T-cell (primary cell): ENCODE results near the gene HSFX3. TPM values are rescaled to one million over a fixed set of nuclear protein-coding genes. Genes with fewer than 3 reads are reported as not detected.
A peak's percentile ranks its signal among the peaks of the same experiment; 100 is the strongest.
"Not testable (repeated sequence)": the region's sequence is repeated elsewhere in the genome, so short reads cannot be mapped to it uniquely, and the experiment has no call there.

Experiments used
- ATAC-seq, 4 experiments: fragments of 200-7000 bp in 3 of 4; fragments of 150-1000 bp in 1 of 4; cut with Tn5 transposase; replicated peaks in 1 of 4; 1 replicate in 3 of 4; 2 replicates in 1 of 4; pipeline ENCODE4 v1.10.0; 2021; ENCODE audit warnings: moderate library complexity in 3 of 4, mild to moderate bottlenecking in 2 of 4, moderate number of reproducible peaks in 1 of 4
- CTCF ChIA-PET, 2 donors: fragments of 300-600 bp; sonication (Branson Sonifier 250); formaldehyde crosslinking; loops; one replicate each; lab custom pipeline; 2022; ENCODE audit warnings: antibody characterized with exemption in 2 of 2; lab: Charles Lee
- POLR2A ChIA-PET, 2 donors: fragments of 300-600 bp; sonication (Branson Sonifier 250); formaldehyde crosslinking; loops; one replicate each; lab custom pipeline; 2022; ENCODE audit warnings: antibody characterized with exemption in 2 of 2; lab: Charles Lee
- DNase-seq, 35 experiments: peaks; one replicate each; pipeline versions ENCODE4 v3.0.0 to v3.0.0-alpha.2; 2013 to 2023
- H3K27ac ChIP-seq: one replicate; pipeline ENCODE4 v1.5.1; 2013; ENCODE audit warnings: low read length
- H3K27me3 ChIP-seq, 2 experiments: replicated peaks in 1 of 2; 1 replicate in 1 of 2; 2 replicates in 1 of 2; pipeline versions ENCODE4 v1.6.1 to v1.7.0; 2013; ENCODE audit warnings: low read length in 1 of 2, mixed read lengths in 1 of 2; ENCODE audit not compliant: control insufficient read depth in 2 of 2, insufficient read depth in 2 of 2; ENCODE audit errors: extremely low read depth in 1 of 2
- H3K36me3 ChIP-seq, 2 donors: 1 replicate in 1 of 2; 2 replicates in 1 of 2; pipeline versions ENCODE4 v1.6.1 to v1.7.0; 2013; ENCODE audit warnings: low read length in 1 of 2; ENCODE audit not compliant: control insufficient read depth in 2 of 2, insufficient read depth in 1 of 2; ENCODE audit errors: extremely low read depth in 1 of 2
- H3K4me1 ChIP-seq, 2 experiments: 1 replicate in 1 of 2; 2 replicates in 1 of 2; pipeline versions ENCODE4 v1.6.1 to v1.7.0; 2013; ENCODE audit warnings: low read length in 2 of 2, mixed read lengths in 1 of 2; ENCODE audit not compliant: insufficient read depth in 2 of 2, control insufficient read depth in 1 of 2; ENCODE audit errors: extremely low read depth in 1 of 2
- H3K4me3 ChIP-seq, 2 donors: 1 replicate in 1 of 2; 2 replicates in 1 of 2; pipeline versions ENCODE4 v1.5.1 to v1.7.0; 2013; ENCODE audit warnings: mild to moderate bottlenecking in 2 of 2, low read length in 1 of 2, moderate library complexity in 1 of 2; ENCODE audit not compliant: control insufficient read depth in 1 of 2; ENCODE audit errors: extremely low read depth in 1 of 2
- H3K9me3 ChIP-seq: 2 replicates; pipeline ENCODE4 v1.7.0; 2013
- H3K27ac Mint-ChIP-seq, 2 donors: one replicate each; pipeline ENCODE4 v1.8.0; 2020 to 2021; ENCODE audit warnings: mild to moderate bottlenecking in 2 of 2, mixed read lengths in 2 of 2
- H3K27me3 Mint-ChIP-seq, 2 donors: one replicate each; pipeline ENCODE4 v1.8.0; 2021 to 2022; ENCODE audit warnings: mixed read lengths in 2 of 2
- H3K36me3 Mint-ChIP-seq: one replicate; pipeline ENCODE4 v1.8.0; 2021; ENCODE audit warnings: mixed read lengths
- H3K4me1 Mint-ChIP-seq, 3 donors: one replicate each; pipeline ENCODE4 v1.8.0; 2020 to 2022; ENCODE audit warnings: mixed read lengths in 3 of 3, mild to moderate bottlenecking in 1 of 3
- H3K4me3 Mint-ChIP-seq, 3 donors: one replicate each; pipeline ENCODE4 v1.8.0; 2020 to 2022; ENCODE audit warnings: mild to moderate bottlenecking in 3 of 3, mixed read lengths in 3 of 3, moderate library complexity in 3 of 3
- H3K9me3 Mint-ChIP-seq, 3 donors: one replicate each; pipeline ENCODE4 v1.8.0; 2020 to 2022; ENCODE audit warnings: mixed read lengths in 3 of 3
- WGBS: methylation state at CpG from one replicate; pipeline ENCODE4 v1.1.5; 2013; ENCODE audit warnings: missing lambda C conversion rate; ENCODE audit not compliant: insufficient coverage; 5-methylcytosine and 5-hydroxymethylcytosine counted together
- total RNA-seq, 35 experiments: library from RNA in 6 of 35; stranded (reverse) in 6 of 35; fragments of 120-200 nt in 1 of 35; gene quantifications; one replicate each; pipeline versions ENCODE4 v1.2.1 to v1.2.4 and lab custom pipeline; 2013 to 2026

HSFX3 gene
- total RNA-seq, 5 donors from 2014 or later (not counting 1 experiment from before 2014, with no cell fraction given) = not detected

- H3K27me3 Mint-ChIP-seq, H3K9me3 ChIP-seq, H3K4me3 Mint-ChIP-seq, H3K9me3 Mint-ChIP-seq, POLR2A ChIA-PET, ATAC-seq, H3K27me3 ChIP-seq, H3K27ac Mint-ChIP-seq, DNase-seq, CTCF ChIA-PET, H3K4me1 Mint-ChIP-seq, H3K36me3 ChIP-seq, H3K4me3 ChIP-seq, H3K4me1 ChIP-seq, H3K36me3 Mint-ChIP-seq, H3K27ac ChIP-seq: not testable (repeated sequence)
- no CpG with 5 or more reads among the region's 3 CpGs for WGBS
Observed at GRCh38 chrX:149547782-149548181, 1.9 kb downstream of the HSFX3 start.

GRCh38 chrX:149546962-149547361 is 2.8 kb downstream of the HSFX3 start:
- peak in 1 of 4 experiments; percentile 43 for ATAC-seq
- DNase-seq, H3K4me1 Mint-ChIP-seq, H3K4me3 ChIP-seq, H3K4me1 ChIP-seq, POLR2A ChIA-PET, H3K36me3 ChIP-seq, H3K27me3 ChIP-seq, CTCF ChIA-PET, H3K36me3 Mint-ChIP-seq, H3K9me3 ChIP-seq, H3K27ac ChIP-seq, H3K9me3 Mint-ChIP-seq, H3K27me3 Mint-ChIP-seq, H3K27ac Mint-ChIP-seq, H3K4me3 Mint-ChIP-seq: not testable (repeated sequence)
- no CpG with 5 or more reads among the region's 1 CpG for WGBS

- peaks cover 3 to 11% of the 10 kb centered on the region in 2 experiments for H3K4me1 ChIP-seq
- H3K9me3 Mint-ChIP-seq, H3K27me3 Mint-ChIP-seq, ATAC-seq, H3K4me3 ChIP-seq, H3K36me3 ChIP-seq, H3K27ac ChIP-seq, H3K36me3 Mint-ChIP-seq, H3K27me3 ChIP-seq, H3K4me3 Mint-ChIP-seq, CTCF ChIA-PET, H3K9me3 ChIP-seq, POLR2A ChIA-PET, H3K4me1 Mint-ChIP-seq: not testable (repeated sequence)
- peak in 2 of 35 experiments; percentile 12 to 31 for DNase-seq
- WGBS = no CpG with 5 or more reads among the region's 29 CpGs
- peak overlapping the region in 1 of 2 donors; percentile 48 for H3K27ac Mint-ChIP-seq
Observed at GRCh38 chrX:149545545-149546543, 3.9 kb downstream of the HSFX3 start.

- DNase-seq (no peak), ATAC-seq (no peak)
- Histone ChIP-seq H3K36me3 (no peaks in the 10 kb centered on the region), H3K9me3 (no peaks in the 10 kb centered on the region), H3K27ac (peak overlapping the region; percentile 100), H3K4me3 (peak overlapping the region; percentile 76 to 91), H3K27me3 (no peaks in the 10 kb centered on the region), H3K4me1 (peaks cover 3 to 16% of the 10 kb centered on the region in 2 experiments)
- no peaks in the 10 kb centered on the region for H3K9me3 Mint-ChIP-seq
- WGBS = 7% methylated on average over 8 of the region's 13 CpGs
- no peaks in the 10 kb centered on the region for H3K27me3 Mint-ChIP-seq
- peaks cover 0 to 10% (median 8%) of the 10 kb centered on the region in 3 donors for H3K4me1 Mint-ChIP-seq
- H3K4me3 Mint-ChIP-seq = peak overlapping the region; percentile 76 to 97 (median 80)
- no peaks in the 10 kb centered on the region for H3K36me3 Mint-ChIP-seq
- H3K27ac Mint-ChIP-seq = peak overlapping the region; percentile 96 to 100
- ChIA-PET CTCF (interaction anchor here in 1 of 2 donors (0.7 to 0.9 kb wide), 2 partner anchors 14 to 29 kb away, joined by 3 to 4 read pairs; no protein-coding TSS in a partner anchor), POLR2A (interaction anchor here (0.5 to 3.7 kb wide), 7 partner anchors 17 to 397 kb away, joined by 3 to 111 read pairs (median 10); partner anchors contain the start of genes EOLA2 (in 1 of the 2) and IDS (in 1 of the 2))
Observed at GRCh38 chrX:149541521-149542047, 8.1 kb downstream of the HSFX3 start.

GRCh38 chrX:149540621-149541520 is 8.9 kb downstream of the HSFX3 start, which contains the start of gene EOLA1:
Gene EOLA1 (plus strand): TSS chrX:149541012. CDS start chrX:149545631, 4,619 bp downstream.
- Histone ChIP-seq H3K4me3 (peak within 1 kb of the TSS; percentile 76 to 91), H3K27me3 (no peaks in the 10 kb centered on the region), H3K27ac (peak within 1 kb of the TSS; percentile 100), H3K9me3 (no peaks in the 10 kb centered on the region), H3K36me3 (peaks cover 0 to 3% of the 10 kb centered on the region in 2 donors), H3K4me1 (peaks cover 3 to 16% of the 10 kb centered on the region in 2 experiments)
- Mint-ChIP-seq H3K27ac (peak within 1 kb of the TSS; percentile 96 to 100), H3K4me3 (peak within 1 kb of the TSS; percentile 80 to 97 (median 83)), H3K36me3 (no peaks in the 10 kb centered on the region), H3K27me3 (no peaks in the 10 kb centered on the region), H3K9me3 (no peaks in the 10 kb centered on the region), H3K4me1 (peaks cover 0 to 10% (median 10%) of the 10 kb centered on the region in 3 donors)
- DNase-seq (peak; percentile 73 to 95 (median 91)), ATAC-seq (peak; percentile 75 to 77 (median 76))
- under 1% methylated on average over 57 of the region's 71 CpGs for WGBS
- POLR2A ChIA-PET = interaction anchor here (0.6 to 3.7 kb wide), 16 partner anchors 11 to 1151 kb away, joined by 3 to 111 read pairs (median 10); partner anchors contain the start of genes EOLA2 (in 1 of the 2) and IDS (in 1 of the 2)
- CTCF ChIA-PET = interaction anchor here (0.6 to 2.7 kb wide), 9 partner anchors 13 to 1649 kb away, joined by 3 to 64 read pairs (median 4); partner anchors contain the start of genes EOLA2 (in 1 of the 2) and IDS (in 1 of the 2)
